ENCODE measurements around the gene WDFY3. TPM values are rescaled to one million over a fixed set of nuclear protein-coding genes. Genes with fewer than 3 reads are reported as not detected.

Gene WDFY3
- total and polyA plus RNA-seq, 9 of the 15 experiments (the other 6 are each of a cell fraction or from before 2014, with no cell fraction given), result 0.58 to 13.5 (median 9.4) TPM

GRCh38 chr4:84914686-84915395, 51.6 kb downstream of the WDFY3 start (continued):
- TF ChIP-seq ZBTB11 (CRISPR knock-in tag; IDR thresholded peaks at IDR 0.05) (no peak), TFAM (CRISPR knock-in tag; conservative IDR thresholded peaks at IDR 0.05) (no peak)

- in situ Hi-C loops (cut with MboI) (no loop called here), intact Hi-C loops (cut with micrococcal nuclease) (no loop called here)
- no peaks in the 10 kb centered on the region for H3K27me3 ChIP-seq (ENCODE audit: control insufficient read depth in 2 of 2, insufficient read depth in 2 of 2, low read length in 2 of 2)
- no peak overlapping the region for H3K27ac ChIP-seq (ENCODE audit: extremely low read depth, low read depth, low read length)
- H3K36me3 ChIP-seq (ENCODE audit: control insufficient read depth, insufficient read depth, low read length), result no peaks in the 10 kb centered on the region
- H3K9me3 ChIP-seq (replicated peaks; ENCODE audit: control insufficient read depth, insufficient read depth, low read depth, low read length), result no peaks in the 10 kb centered on the region
- H3K9ac ChIP-seq (ENCODE audit: insufficient read depth in 1 of 2, low read depth in 2 of 2, low read length in 2 of 2), result no peak overlapping the region
- ChIA-PET CTCF (ENCODE audit: low intra/inter-chr PET ratio) (no interaction called here), POLR2A (no interaction called here)
- 7% methylated on average over 3 of the region's 3 CpGs for WGBS (ENCODE audit: insufficient coverage, low coverage, missing lambda C conversion rate)
- no peaks in the 10 kb centered on the region for H3K9me1 ChIP-seq (ENCODE audit: control insufficient read depth, insufficient read depth, low read length)
- DNase-seq (ENCODE audit: extremely low read depth in 1 of 4, low spot score in 3 of 4), result no peak
- no peak overlapping the region for H3K4me3 ChIP-seq
- no peaks in the 10 kb centered on the region for H4K20me1 ChIP-seq (replicated peaks; ENCODE audit: control insufficient read depth, insufficient read depth, low read length)
- no peaks in the 10 kb centered on the region for H3K4me1 ChIP-seq (replicated peaks in 1 of 2; ENCODE audit: control insufficient read depth in 2 of 2, insufficient read depth in 2 of 2, low read length in 2 of 2)
- H3K79me2 ChIP-seq (ENCODE audit: control insufficient read depth, insufficient read depth, low read length), result no peaks in the 10 kb centered on the region
- no peak overlapping the region for H3K4me2 ChIP-seq (ENCODE audit: insufficient read depth, low read length)
- ATAC-seq, result no peak
- H2AFZ ChIP-seq (ENCODE audit: low read depth, low read length), result no peak overlapping the region
- BruUV-seq (replicated peaks), result no TSS peak
- no peak for FAIRE-seq
- TF ChIP-seq ATF1 (CRISPR knock-in tag; IDR thresholded peaks at IDR 0.05) (no peak), ATF1 (tag; IDR thresholded peaks at IDR 0.05) (no peak), HNRNPL (IDR thresholded peaks at IDR 0.05; ENCODE audit: low read depth, low read length) (no peak), MLLT1 (IDR thresholded peaks at IDR 0.05) (no peak), ZHX1 (conservative IDR thresholded peaks at IDR 0.05; ENCODE audit: low read length) (no peak), DPF2 (IDR thresholded peaks at IDR 0.05) (no peak), CBFA2T3 (IDR thresholded peaks at IDR 0.05) (no peak), CBX8 (IDR thresholded peaks at IDR 0.05; ENCODE audit: borderline replicate concordance, extremely low read depth, low read depth, low read length, poor library complexity, severe bottlenecking) (no peak), ZNF3 (CRISPR knock-in tag; IDR thresholded peaks at IDR 0.05) (no peak), ZNF830 (CRISPR knock-in tag; IDR thresholded peaks at IDR 0.05) (no peak)
Observed at GRCh38 chr4:84913176-84913575, 53.3 kb downstream of the WDFY3 start.
